ENCODE data around the gene LRRC10B. TPM values are rescaled to one million over a fixed set of nuclear protein-coding genes. Genes with fewer than 3 reads are reported as not detected.

LRRC10B gene
- total RNA-seq, 4 donors from 2014 or later = 0.45 to 1.4 (median 1.1) TPM

DNA sequence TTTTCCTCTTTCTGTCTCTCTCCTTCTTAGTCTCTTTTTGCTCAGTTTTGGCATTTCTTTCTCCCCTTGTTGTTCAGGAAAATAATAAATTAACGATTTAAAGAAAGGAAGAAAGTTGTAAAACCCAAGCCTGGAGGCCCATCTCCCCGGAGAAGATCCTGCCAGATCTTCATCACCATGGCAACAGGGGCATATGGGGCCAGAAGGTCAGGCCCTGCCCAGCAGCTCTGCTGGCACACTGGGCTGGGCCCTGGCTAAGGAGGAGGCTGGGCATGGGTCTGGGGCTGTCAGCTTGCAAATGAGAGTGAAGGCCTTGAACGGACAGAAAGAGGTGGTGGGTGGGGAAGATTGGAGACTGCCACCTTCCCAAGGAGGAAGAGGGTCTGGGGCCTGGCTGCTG, 2.8 kb downstream of the LRRC10B start:
- Histone ChIP-seq H3K27ac (peak overlapping the region in 2 of 4 donors; percentile 17 to 59), H3K4me3 (no peak overlapping the region), H3K9me3 (no peaks in the 10 kb centered on the region), H3K4me1 (peaks cover 0 to 27% (median 17%) of the 10 kb centered on the region in 3 donors), H3K36me3 (no peaks in the 10 kb centered on the region), H3K27me3 (peaks cover 89% of the 10 kb centered on the region)
- WGBS, 2 donors (ENCODE audit: low coverage in 1 of 2) = 17 to 75% methylated on average over 1 of the region's 3 CpGs
- no peak for ATAC-seq
- TF ChIP-seq POLR2AphosphoS5 (IDR thresholded peaks at IDR 0.05) (no peak), EP300 (IDR thresholded peaks at IDR 0.05) (no peak), POLR2A (IDR thresholded peaks at IDR 0.05) (no peak)
- TF ChIP-seq, protein P1, sequence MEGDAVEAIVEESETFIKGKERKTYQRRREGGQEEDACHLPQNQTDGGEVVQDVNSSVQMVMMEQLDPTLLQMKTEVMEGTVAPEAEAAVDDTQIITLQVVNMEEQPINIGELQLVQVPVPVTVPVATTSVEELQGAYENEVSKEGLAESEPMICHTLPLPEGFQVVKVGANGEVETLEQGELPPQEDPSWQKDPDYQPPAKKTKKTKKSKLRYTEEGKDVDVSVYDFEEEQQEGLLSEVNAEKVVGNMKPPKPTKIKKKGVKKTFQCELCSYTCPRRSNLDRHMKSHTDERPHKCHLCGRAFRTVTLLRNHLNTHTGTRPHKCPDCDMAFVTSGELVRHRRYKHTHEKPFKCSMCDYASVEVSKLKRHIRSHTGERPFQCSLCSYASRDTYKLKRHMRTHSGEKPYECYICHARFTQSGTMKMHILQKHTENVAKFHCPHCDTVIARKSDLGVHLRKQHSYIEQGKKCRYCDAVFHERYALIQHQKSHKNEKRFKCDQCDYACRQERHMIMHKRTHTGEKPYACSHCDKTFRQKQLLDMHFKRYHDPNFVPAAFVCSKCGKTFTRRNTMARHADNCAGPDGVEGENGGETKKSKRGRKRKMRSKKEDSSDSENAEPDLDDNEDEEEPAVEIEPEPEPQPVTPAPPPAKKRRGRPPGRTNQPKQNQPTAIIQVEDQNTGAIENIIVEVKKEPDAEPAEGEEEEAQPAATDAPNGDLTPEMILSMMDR (IDR thresholded peaks at IDR 0.05) = no peak

DNA sequence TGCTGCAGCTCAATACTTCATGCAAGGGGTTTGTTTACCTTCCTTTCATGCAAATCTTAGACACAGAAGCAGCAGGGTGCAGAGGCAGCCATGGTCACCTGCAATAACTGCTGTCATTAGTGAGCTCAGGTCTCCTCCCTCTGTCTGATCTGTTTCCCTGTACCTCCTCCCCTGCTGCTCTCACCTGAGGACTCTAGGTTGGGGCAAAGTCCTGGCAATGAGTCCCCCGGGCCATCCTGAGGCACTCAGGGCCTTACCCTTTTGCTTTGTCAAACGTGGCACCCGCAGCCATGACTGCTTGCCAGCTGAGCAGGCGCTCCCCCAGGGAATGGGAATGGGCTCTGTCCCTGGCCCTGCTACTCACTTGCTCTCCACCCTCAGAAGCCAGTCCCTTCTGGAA, 3.9 kb downstream of the LRRC10B start:
- H3K36me3 ChIP-seq = no peaks in the 10 kb centered on the region
- H3K27me3 ChIP-seq = peaks cover 89% of the 10 kb centered on the region
- H3K9me3 ChIP-seq = no peaks in the 10 kb centered on the region
- no peak for TF ChIP-seq EP300 (IDR thresholded peaks at IDR 0.05)
- TF ChIP-seq, protein P1 (IDR thresholded peaks at IDR 0.05) = no peak
- TF ChIP-seq POLR2A (IDR thresholded peaks at IDR 0.05) = no peak
- TF ChIP-seq POLR2AphosphoS5 (IDR thresholded peaks at IDR 0.05) = no peak
- WGBS, 2 donors (ENCODE audit: low coverage in 1 of 2) = 63% methylated on average over 3 of the region's 4 CpGs; no CpG with 5 or more reads in 1 of the 2 donors
- H3K4me3 ChIP-seq = no peak overlapping the region
- ATAC-seq = no peak
- H3K4me1 ChIP-seq = peaks cover 0 to 37% (median 22%) of the 10 kb centered on the region in 3 donors
- no peak overlapping the region for H3K27ac ChIP-seq

DNA sequence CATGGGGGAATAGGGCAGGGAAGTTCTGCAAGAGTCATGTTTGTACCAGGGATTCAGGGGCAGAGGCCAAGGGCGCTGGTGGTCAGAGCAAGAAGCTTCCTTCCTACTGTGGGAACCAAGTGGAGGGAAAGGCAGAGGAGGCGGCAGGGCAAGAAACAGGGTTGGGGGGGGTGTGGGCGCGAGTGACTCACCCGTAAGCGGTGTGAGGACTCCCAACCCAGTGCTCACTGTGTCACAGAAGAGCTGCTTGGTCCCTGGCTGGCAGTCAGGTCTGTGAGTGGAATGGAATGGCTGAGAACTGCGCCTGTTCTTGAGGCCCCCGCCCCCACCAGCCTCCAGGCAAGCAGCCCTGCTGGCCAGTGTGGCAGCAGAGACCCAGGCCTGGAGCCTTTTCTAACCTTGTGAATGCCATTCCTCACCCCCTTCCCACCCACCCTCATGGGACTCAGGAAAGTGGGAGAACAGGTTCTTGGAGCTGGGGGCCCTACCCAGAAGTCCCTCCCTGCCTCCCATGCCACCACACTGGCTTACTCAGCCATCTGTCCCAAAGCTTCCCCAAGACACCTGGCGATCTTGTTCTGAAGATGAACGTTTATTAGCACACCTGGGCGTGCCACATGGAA, 4.7 kb downstream of the LRRC10B start:
- 80% methylated on average over 1 of the region's 11 CpGs; no CpG with 5 or more reads in 1 of the 2 donors for WGBS, 2 donors (ENCODE audit: low coverage in 1 of 2)
- peaks cover 0 to 32% (median 20%) of the 10 kb centered on the region in 3 donors for H3K4me1 ChIP-seq
- H3K36me3 ChIP-seq = no peaks in the 10 kb centered on the region
- no peak overlapping the region for H3K4me3 ChIP-seq
- H3K27me3 ChIP-seq = peaks cover 89% of the 10 kb centered on the region
- no peak overlapping the region for H3K27ac ChIP-seq
- ATAC-seq = no peak
- no peak for TF ChIP-seq EP300 (IDR thresholded peaks at IDR 0.05)
- TF ChIP-seq POLR2AphosphoS5 (IDR thresholded peaks at IDR 0.05) = no peak
- TF ChIP-seq, protein P1 (IDR thresholded peaks at IDR 0.05) = no peak
- no peak for TF ChIP-seq POLR2A (IDR thresholded peaks at IDR 0.05)
- H3K9me3 ChIP-seq = no peaks in the 10 kb centered on the region

DNA sequence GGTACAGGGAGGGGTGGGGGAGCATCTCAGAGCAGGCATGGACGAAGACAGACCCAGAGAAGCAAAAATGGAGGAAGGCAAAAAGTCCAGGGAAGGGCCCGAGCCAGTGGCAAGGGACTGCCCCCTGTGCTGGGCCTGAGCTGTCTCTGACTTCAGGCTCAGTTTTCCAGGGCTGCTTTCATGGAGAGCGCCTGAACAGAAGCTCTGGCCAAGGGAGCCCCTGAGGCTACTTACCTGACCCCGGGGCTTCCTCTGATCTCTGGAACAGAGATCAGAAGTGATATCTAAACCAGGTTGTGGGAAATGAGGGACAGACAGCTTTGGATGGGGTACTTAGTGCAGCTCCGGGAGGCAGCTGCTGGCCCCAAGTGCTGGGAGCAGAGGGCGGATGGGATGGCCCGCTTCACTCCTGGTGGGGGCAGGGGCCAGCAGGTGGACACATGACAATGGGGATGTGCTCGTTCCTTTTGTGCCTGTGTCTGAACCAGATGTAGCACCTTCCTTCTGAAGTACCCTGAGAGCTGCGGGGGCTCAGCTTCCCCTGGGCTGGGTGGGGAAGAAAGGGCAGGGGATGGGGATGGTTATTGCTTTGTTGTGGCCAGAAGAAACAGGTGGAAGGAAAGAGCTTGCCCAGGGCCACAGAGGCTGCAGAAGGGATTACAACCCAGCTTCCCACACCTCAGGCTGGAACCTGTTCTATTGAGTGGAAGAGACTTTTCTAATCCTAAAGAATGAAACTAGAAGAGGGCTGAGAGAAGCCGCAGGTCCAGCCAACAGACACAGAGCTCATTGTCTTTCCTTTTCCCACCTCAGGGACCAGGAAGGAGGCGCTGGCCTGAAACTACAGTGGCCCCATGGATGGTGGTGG, 5.7 kb downstream of the LRRC10B start:
- H3K27me3 ChIP-seq = peaks cover 85% of the 10 kb centered on the region
- H3K27ac ChIP-seq = no peak overlapping the region
- 58 to 82% methylated on average over 3 to 11 of the region's 11 CpGs for WGBS, 2 donors (ENCODE audit: low coverage in 1 of 2)
- no peak for TF ChIP-seq POLR2A (IDR thresholded peaks at IDR 0.05)
- TF ChIP-seq, protein P1 (IDR thresholded peaks at IDR 0.05) = no peak
- TF ChIP-seq POLR2AphosphoS5 (IDR thresholded peaks at IDR 0.05) = no peak
- no peak for TF ChIP-seq EP300 (IDR thresholded peaks at IDR 0.05)
- H3K36me3 ChIP-seq = no peaks in the 10 kb centered on the region
- H3K9me3 ChIP-seq = no peaks in the 10 kb centered on the region
- peaks cover 0 to 22% (median 14%) of the 10 kb centered on the region in 3 donors for H3K4me1 ChIP-seq
- no peak overlapping the region for H3K4me3 ChIP-seq
- no peak for ATAC-seq

Data from gastroesophageal sphincter (tissue), 4 donors.